HG03060 (cell line): ENCODE measurements around the gene SHANK2.

ENCODE experiments used
- ATAC-seq: cut with Tn5 transposase; IDR thresholded peaks from one replicate; pipeline ENCODE4 v1.9.1; 2021; ENCODE audit warnings: low read depth, moderate number of reproducible peaks; ENCODE audit not compliant: unreplicated experiment

SHANK2 gene

DNA sequence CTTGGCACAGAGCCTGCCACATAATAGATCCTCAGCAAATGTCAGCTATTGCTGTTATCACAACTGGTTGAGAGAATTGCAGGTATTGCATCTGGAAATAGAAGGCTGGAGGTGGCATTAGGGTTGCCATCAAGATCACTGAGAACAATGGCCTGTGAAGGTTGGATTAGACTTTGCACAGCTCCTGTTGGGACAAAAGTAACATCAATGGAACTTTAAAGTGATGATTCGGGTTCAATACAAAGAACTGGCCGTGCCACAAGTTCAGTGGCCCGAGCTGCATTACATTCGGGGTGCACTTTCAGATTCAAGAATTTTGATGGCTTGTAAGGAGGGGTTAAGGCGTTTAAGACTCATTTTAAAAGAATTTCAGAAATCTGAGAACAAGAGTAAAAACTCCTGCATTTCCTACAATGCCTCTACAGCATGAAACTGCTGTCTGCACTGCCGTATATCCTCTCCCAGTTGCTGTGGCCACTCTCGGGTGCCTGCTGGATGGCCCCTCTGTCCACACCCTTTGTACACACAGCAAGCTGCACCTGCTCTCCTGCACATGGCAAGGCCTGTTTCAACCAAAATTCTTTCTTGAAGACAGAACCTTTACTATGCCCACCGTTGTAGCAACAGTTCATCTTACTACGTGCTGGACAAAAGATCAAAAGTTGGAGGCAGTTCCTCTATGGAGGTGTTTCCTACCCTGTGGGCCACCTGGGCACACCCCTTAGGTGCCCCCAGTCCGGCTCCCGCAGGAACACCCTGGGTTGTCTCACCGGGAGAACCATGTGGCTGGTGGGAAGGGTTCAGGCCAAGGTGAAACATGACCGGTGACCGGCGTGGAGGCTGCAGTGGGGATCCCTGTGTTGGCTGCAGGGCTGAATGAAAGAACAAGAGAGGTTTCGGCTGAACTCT, 17.5 kb upstream of the SHANK2 start:
- ATAC-seq: no peak

- ATAC-seq: no peak
These were observed 16.4 kb upstream of the SHANK2 start for GRCh38 chr11:71268706-71269321.

GRCh38 chr11:71267807-71268421, 15.5 kb upstream of the SHANK2 start:
- ATAC-seq: no peak

DNA sequence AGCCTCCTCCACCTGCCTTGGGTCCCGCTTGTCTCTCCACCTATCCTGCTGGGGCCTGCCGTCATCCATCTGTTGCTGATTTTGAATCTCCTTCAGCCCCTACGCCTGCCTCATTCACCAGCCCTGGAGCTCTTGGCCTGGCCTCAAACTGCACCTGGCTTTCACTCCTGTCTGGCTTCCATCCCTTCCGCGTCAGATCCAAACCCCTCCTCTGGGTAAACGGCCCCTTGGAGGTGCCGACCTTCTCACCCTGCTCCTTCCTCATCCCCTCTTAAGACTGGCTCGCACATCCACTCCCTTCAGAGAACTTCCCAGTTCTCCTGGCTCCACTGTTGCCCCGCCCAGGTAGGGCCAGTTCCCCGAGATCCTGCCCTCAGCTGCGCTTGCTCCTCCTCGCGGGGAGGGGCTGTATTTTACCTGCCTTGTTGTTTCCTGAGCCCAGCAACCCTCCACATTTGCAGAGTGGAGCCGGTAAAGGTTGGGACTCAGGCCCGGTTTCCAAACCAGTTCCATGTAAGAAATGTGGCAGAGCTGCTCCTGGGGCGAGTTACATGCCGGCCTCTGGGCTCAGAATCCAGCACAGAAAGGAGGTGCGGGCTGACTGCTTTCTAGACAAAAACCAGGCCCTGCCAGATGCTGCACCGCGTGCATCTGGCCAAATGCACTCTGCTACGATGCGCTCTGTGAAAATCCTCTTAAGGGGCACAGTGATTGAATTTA, 13.9 kb upstream of the SHANK2 start:
- no peak for ATAC-seq

GRCh38 chr11:71265559-71266092, 13.2 kb upstream of the SHANK2 start:
- no peak for ATAC-seq

DNA sequence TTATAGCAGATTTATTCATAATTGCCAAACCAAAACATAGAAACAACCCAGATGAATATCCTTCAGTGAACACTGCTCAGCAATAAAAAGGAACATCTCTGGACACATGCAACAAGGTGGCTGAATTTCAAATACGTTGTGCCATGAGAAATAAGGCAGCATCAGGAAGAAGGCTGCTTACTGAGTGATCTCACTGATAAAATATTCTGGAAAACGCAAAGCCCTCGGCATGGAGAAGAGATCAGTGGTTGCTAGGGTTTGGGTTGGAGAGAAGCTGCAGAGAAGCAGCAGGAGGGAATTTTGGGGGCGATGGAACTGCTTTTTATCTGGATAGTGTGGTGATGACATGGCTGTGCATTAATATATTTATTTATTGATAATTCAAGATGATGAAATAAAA, 11.0 kb upstream of the SHANK2 start:
- ATAC-seq: no peak

- ATAC-seq: no peak
These were observed 3.6 kb upstream of the SHANK2 start for GRCh38 chr11:71255800-71256479.

- no peak for ATAC-seq
These were observed 2.9 kb upstream of the SHANK2 start for GRCh38 chr11:71255323-71255722.

DNA sequence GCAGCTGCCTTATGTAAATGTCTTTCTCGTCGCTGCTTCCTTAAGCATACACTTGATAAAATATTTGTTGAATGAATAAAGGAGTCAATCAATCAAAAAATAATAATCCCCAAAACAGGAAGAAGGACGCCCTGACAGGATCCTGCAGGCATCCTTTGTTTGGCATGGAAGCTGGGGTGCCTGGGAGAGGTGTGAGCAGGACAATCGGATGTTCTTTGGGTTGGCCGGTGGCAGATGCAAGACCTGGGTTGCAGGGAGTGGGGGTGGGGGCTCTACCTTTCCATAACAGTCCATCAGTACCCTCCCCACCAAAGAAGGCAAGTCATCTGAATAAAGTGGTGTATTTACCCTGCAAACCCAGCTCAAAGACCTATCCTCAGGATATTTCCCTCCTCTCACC, 1.4 kb upstream of the SHANK2 start:
- ATAC-seq: no peak

- ATAC-seq: no peak
These were observed 673 bp upstream of the SHANK2 start for GRCh38 chr11:71252770-71253730.

- no peak for ATAC-seq
These were observed 562 bp downstream of the SHANK2 start for GRCh38 chr11:71251761-71252268.

- no peak for ATAC-seq
These were observed 1.1 kb downstream of the SHANK2 start for GRCh38 chr11:71251151-71251721.

GRCh38 chr11:71250523-71251150, 1.7 kb downstream of the SHANK2 start:
- no peak for ATAC-seq

- no peak for ATAC-seq
These were observed 3.1 kb downstream of the SHANK2 start for GRCh38 chr11:71249301-71249700.

DNA sequence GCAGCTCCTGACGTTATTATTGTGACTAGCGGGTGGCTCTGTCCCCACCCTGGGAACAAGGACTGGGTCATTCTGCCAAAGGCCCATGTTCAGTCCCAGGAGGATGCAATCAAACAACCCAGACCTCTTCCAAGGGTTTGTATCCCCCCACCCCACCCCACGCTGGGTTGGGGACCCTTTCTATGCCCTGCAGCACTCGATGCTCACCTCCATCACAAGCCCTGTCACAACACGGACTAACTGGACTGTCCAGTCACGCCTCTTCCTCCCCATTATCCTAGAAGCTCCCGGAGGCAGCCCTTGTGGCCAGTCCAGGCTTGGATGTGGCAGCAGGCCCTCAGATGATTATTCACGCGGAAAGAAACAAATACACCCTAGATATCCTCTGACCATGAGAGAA, 3.7 kb downstream of the SHANK2 start:
- ATAC-seq: no peak

- no peak for ATAC-seq
These were observed 4.2 kb downstream of the SHANK2 start for GRCh38 chr11:71248251-71248570.

DNA sequence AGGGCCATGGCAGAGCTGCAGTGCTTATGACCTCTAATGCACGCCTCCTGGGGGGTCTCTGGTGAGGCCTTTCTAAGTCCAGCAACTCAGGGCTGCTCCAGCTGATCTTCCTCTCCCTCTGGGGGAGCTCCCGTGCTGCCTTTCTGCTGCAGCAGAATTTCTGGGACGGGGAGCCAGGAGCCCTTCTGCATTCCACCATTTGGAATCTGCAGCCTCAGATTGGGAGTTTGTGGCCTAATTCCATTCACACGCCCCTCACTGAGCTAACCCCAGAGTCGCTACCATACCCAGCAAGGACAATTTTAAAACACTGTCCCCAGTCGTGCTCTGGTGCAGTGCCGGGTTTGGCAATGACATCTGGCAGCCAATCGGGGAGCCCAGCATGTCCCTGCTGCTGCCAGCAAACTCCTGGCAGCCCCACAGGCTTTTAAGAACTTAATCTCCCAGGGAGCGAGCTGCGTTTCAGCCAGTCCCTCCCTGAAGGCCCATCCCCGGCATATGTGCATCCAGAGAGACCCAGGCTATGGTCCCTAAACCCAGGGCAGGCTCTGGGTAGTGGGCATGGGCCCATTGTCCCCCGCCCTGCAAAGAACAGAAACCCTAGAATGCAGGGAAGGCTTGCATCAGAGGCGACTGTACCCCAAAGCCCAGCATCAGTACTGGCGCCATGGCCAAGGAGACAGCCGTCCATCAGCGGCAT, 4.7 kb downstream of the SHANK2 start:
- ATAC-seq: no peak

DNA sequence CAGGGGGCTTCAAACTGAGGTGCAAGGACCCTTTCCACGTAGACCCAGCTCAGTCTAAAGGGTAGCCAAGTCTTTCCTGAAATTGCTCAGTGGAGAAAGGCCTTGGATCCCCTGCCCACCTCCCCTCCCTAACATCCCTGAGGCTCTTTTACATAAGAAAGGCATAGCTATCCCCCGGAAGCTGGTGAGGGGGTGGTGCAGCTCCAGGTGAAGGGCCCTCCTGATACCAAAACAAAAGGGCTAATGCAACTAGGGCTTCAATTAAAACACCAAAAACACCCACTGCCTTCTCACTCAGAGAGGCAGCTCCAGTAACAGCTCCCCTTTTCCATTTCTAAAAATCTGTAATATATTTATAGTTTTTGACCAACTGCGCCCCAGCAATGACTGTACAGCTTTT, 5.8 kb downstream of the SHANK2 start:
- no peak for ATAC-seq
